ENCODE measurements around the gene ARRDC4.
"Not testable (repeated sequence)": the region's sequence is repeated elsewhere in the genome, so short reads cannot be mapped to it uniquely, and the experiment has no call there.

Gene ARRDC4

GRCh38 chr15:97966246-97966645, 5.7 kb downstream of the ARRDC4 start:
- DNase-seq (ENCODE audit: low read depth, low spot score), result no peak

GRCh38 chr15:97966924-97967620, 6.6 kb downstream of the ARRDC4 start:
- DNase-seq (ENCODE audit: low read depth, low spot score), result no peak

DNA sequence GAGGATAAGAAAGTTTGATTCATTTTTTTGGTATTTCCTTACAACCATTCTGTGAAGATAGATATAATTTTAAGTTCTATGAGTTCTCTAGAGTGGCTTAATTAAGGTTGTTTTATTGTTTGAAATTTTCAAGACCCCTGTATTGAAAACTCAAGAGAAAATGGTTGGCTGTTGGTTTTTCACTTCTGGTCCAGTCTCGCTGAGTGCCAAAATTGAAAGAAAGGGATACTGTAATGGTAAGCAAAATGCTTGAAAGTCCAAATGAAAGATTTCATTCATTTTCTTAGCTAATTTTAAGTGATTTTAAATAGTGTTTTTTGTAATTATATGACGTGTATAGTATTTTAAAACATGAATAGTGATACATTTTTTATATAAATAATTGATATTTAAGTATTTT, 7.4 kb downstream of the ARRDC4 start:
- DNase-seq (ENCODE audit: low read depth, low spot score), result no peak

DNA sequence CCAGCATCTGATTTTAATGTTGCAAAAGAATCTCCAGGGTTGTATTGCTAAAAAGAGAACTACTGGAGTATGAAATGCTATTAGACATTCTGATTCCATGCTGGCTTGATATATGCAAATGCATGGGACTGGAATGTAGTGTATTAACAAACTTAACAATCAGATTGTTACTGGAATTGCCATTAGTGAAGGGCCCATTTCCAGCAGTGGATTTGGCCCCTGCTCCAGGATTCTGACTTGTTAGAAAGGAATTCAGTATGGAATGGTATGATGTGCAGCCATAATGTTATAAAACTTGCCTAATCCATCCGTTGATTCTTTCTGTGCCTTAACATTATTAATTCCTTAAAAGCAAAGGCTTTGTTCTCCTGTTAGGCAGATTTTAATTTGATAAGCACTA, 7.9 kb downstream of the ARRDC4 start:
- no peak for DNase-seq (ENCODE audit: low read depth, low spot score)

- DNase-seq (ENCODE audit: low read depth, low spot score), result no peak
These were observed 11.9 kb downstream of the ARRDC4 start for GRCh38 chr15:97972366-97972765.

GRCh38 chr15:97976129-97976528, 15.6 kb downstream of the ARRDC4 start:
- DNase-seq (ENCODE audit: low read depth, low spot score), result no peak

DNA sequence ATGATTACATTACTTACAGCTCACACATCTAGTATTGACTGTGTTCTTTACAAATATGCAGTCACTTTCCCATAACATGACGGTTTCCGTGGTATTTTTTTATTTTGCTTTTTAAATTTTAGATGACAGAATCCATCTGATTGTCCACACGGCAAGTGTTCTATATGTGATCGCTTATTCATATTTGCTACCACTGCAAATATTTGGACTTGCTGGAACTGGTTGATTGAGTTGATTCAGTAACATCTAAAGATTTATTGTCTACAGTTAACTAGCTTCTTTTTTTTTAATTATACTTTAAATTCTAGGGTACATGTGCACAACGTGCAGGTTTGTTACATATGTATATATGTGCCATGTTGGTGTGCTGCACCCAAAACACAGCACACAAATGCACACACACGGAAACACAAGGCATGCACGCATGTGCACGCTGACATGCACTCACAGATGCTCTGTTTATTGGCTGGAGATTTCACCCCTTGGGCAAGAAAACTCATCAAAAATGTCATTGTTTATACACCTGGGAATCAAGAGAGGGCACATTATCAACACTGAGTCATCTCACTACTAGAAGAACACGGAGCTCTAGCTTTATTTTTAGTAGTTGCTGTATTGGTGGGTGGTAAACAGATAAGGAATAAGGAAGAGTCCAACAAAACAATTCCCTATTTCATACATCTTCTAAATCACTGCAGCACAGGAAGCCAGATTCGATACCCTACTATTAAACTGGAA, 16.4 kb downstream of the ARRDC4 start:
- no peak for DNase-seq (ENCODE audit: low read depth, low spot score)

- DNase-seq (ENCODE audit: low read depth, low spot score), result no peak
These were observed 17.2 kb downstream of the ARRDC4 start for GRCh38 chr15:97977734-97978133.

DNA sequence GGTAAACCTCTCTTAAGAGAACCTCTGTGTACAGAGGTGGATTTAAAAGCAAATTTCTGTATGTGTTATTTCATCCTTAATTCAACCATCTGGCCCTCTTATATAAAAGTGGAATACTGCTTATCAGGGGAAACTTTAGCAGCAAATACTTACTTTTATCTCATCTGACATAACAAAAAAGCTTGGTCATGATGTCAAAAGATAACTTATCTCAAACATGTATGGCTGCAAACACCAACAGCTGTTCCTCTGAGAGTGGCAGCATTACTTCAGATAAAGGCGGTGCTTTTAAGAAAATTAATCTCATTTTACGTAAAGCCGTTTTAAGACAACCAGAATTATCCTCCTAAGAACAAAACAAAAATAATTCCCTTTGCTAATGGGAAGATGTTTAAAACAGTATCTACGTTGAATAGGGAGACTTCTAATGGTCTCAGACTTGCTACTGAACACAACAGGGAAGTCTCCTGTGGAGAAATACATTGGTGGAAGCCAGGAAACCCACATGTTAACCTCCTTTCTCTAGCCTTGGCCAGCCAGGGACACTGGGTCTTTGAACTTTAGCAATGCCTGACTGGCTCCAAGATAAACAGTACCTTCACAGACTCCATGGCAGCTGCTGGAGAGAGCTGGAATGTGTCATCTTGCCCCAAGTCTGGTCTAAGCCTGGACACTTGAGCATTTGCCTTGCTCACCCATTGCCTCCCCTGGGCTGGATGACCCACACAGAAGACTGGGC, 18.1 kb downstream of the ARRDC4 start:
- no peak for DNase-seq (ENCODE audit: low read depth, low spot score)

- no peak for DNase-seq (ENCODE audit: low read depth, low spot score)
These were observed 18.6 kb downstream of the ARRDC4 start for GRCh38 chr15:97979140-97979520.

GRCh38 chr15:97981058-97981457, 20.6 kb downstream of the ARRDC4 start:
- DNase-seq (ENCODE audit: low read depth, low spot score), result no peak

GRCh38 chr15:97981758-97982157, 21.3 kb downstream of the ARRDC4 start:
- no peak for DNase-seq (ENCODE audit: low read depth, low spot score)

DNA sequence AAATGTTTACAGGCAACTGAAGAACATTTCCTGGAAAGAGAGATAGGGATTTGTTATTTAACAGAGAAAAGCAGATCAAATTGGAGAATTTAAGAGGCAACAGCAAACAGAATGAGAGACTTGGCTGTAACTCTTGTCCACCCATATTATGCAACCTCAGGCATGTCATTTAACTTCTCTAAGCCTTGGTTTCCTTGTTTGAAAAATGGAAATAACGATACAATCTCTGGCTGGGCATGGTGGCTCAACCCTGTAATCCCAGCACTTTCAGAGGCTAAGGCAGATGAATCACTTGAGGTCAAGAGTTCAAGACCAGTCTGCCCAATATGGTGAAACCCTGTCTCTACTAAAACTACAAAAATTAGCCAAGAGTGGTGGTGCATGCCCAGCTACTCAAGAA, 23.7 kb downstream of the ARRDC4 start:
- no peak for DNase-seq (ENCODE audit: low read depth, low spot score)

DNA sequence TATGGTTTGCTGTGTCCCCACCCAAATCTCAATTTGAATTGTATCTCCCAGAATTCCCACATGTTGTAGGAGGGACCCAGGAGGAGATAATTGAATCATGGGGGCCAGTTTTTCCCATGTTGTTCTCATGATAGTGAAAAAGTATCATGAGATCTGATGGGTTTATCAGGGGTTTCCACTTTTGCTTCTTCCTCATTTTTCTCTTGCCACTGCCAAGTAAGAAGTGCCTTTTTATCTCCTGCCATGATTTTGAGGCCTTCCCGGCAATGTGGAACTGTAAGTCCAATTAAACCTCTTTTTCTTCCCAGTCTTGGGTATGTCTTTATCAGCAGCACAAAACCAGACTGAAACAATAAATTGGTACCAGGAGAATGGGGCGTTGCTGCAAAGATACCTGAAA, 25.5 kb downstream of the ARRDC4 start:
- DNase-seq (ENCODE audit: low read depth, low spot score), result not testable (repeated sequence)

DNA sequence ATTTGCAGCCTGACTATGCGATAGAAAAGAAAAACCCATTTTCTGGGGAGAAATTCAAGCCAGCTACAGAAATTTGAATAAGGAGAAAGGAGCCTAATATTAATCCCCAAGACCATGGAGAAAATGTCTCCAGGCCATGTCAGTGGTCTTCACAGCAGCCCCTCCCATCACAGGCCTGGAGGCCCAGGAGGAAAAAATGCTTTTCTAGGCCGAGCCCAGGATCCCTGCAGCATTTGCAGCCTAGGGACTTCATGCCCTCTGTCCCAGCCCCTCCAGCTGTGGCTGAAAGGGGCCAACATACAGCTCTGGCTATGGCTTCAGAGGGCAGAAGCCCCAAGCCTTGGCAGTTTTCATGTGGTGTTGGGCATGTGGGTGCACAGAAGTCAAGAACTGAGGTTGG, 26.3 kb downstream of the ARRDC4 start:
- no peak for DNase-seq (ENCODE audit: low read depth, low spot score)

- no peak for DNase-seq (ENCODE audit: low read depth, low spot score)
These were observed 28.8 kb downstream of the ARRDC4 start for GRCh38 chr15:97989299-97989698.

GRCh38 chr15:97991972-97992541, 31.6 kb downstream of the ARRDC4 start:
- no peak for DNase-seq (ENCODE audit: low read depth, low spot score)

DNA sequence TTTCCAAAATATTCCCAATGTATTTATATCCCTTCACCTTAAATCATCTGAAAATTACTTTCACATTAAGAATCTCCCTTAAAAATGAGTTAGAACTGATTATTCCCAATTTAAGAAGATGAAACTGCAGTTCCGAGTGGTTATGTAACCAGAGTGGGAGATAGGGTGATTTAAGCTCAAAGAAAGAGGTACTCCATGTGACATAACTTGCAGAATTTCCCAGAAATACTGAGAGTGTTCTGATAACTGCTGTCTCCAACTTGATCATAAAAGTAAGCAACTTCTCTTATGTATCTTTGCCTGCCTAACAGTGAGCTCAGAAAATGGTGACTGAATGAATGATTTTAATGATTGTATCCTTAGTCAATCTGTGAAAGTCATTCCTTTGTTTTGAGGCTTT, 32.3 kb downstream of the ARRDC4 start:
- no peak for DNase-seq (ENCODE audit: low read depth, low spot score)

- no peak for DNase-seq (ENCODE audit: low read depth, low spot score)
These were observed 32.8 kb downstream of the ARRDC4 start for GRCh38 chr15:97993310-97993738.

DNA sequence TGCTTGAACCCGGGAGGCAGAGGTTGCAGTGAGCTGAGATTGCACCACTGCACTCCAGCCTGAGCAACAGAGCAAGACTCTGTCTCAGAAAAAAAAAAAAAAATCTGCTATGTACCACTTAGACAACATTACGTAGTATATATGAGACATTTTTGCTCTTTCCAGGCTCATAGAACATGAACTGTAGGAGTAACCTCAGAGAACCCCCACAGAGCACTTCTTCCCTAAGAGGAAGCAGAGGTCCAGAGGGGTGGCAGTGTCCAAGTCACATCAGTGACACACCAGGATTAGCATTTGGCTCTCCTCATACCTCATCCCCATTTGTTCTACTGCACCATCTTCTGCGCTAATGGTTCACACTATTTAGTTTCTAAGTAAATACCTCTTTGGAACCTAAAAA, 33.7 kb downstream of the ARRDC4 start:
- DNase-seq (ENCODE audit: low read depth, low spot score), result no peak

DNA sequence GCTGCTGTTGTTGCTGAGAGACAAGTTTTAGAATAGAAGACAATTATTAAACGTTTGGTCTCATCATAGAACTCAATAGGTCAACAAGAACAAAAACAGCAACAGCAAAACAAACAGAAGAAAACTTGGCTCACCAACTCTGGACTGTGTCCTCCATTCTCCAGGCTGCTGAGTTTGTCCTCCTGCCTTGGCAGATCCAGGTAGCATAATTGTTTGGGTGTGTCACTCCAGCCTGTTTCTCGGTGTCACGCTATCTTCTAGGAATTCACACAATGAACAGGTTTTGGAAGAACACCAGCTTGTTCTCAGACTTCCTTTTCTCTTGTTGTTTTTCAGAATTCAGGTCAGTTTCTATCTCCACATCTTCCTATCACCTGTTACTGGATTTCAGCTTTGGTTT, 34.7 kb downstream of the ARRDC4 start:
- DNase-seq (ENCODE audit: low read depth, low spot score), result no peak

DNA sequence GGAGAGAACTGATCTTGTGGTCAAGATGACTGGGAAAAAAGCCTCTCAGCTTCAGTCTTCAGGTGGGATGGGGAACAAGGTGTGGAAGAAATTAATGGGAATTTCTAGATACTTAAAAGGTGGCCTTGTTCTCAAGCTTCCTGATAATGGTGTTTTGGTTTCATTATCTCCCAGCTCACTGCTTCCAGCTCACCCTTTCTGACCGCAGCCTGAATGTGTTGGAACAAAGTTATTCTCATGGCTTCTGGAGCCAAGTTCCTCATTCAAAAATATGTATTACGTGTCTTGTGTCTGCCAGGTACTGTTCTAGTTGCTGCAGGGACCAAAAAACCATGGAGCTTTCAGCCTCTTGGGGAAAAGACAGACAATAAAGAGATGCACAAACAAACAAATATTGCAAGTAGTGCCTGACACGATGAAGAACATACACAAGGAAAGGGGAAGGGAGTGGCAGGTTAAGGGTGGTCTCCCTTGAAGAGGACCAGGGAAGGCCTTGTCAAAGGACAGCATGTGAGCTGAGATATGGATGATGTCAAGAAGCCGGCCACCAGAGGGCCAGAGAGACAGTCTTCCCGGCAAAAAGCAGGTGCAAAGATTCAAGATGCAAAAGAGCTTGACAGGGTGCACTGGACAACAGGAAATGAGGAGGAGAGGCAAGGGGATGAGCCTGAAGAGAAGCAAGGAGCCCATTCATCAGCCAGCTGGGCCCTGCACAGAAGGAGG, 35.5 kb downstream of the ARRDC4 start:
- no peak for DNase-seq (ENCODE audit: low read depth, low spot score)

Measured in brain pericyte (primary cell).